GM19372 (cell line): ENCODE results near the gene BRCA1.
A peak's percentile ranks its signal among the peaks of the same experiment; 100 is the strongest.
"Not testable (repeated sequence)": the region's sequence is repeated elsewhere in the genome, so short reads cannot be mapped to it uniquely, and the experiment has no call there.

Source experiments
- ATAC-seq: cut with Tn5 transposase; IDR thresholded peaks from one replicate; pipeline ENCODE4 v1.9.1; 2021; ENCODE audit warnings: mild to moderate bottlenecking, low read depth, moderate library complexity; ENCODE audit not compliant: unreplicated experiment

BRCA1 gene

GRCh38 chr17:43125133-43125966 lies at the start of gene BRCA1:
TSS of gene BRCA1 (minus strand) at chr17:43125364. CDS start at chr17:43124096, 1,268 bp downstream.
- peak; percentile 99 for ATAC-seq

- no peak for ATAC-seq
Observed at GRCh38 chr17:43171586-43172487, 46.7 kb upstream of the BRCA1 start.

- ATAC-seq: peak; percentile 72
Observed at GRCh38 chr17:43170766-43171585, 45.8 kb upstream of the BRCA1 start, which contains the start of gene NBR1. TSS of gene NBR1 (plus strand) at chr17:43171214. CDS start at chr17:43175800, 4,586 bp downstream.

GRCh38 chr17:43170140-43170765 lies 45.1 kb upstream of the BRCA1 start:
- peak; percentile 60 for ATAC-seq

GRCh38 chr17:43169561-43170139 lies 44.5 kb upstream of the BRCA1 start:
- peak; percentile 25 for ATAC-seq

- not testable (repeated sequence) for ATAC-seq
Observed at GRCh38 chr17:43165971-43166370, 40.8 kb upstream of the BRCA1 start.

GRCh38 chr17:43159957-43160356 lies 34.8 kb upstream of the BRCA1 start:
- not testable (repeated sequence) for ATAC-seq

GRCh38 chr17:43159232-43159631 lies 34.1 kb upstream of the BRCA1 start:
- ATAC-seq: not testable (repeated sequence)

- ATAC-seq: no peak
Observed at GRCh38 chr17:43155666-43156065, 30.5 kb upstream of the BRCA1 start.

- ATAC-seq: not testable (repeated sequence)
Observed at GRCh38 chr17:43153197-43153835, 28.2 kb upstream of the BRCA1 start.

- no peak for ATAC-seq
Observed at GRCh38 chr17:43151880-43152456, 26.8 kb upstream of the BRCA1 start.

- ATAC-seq: no peak
Observed at GRCh38 chr17:43146649-43147048, 21.5 kb upstream of the BRCA1 start.

GRCh38 chr17:43143201-43143600 lies 18.0 kb upstream of the BRCA1 start:
- no peak for ATAC-seq

- no peak for ATAC-seq
Observed at GRCh38 chr17:43142153-43142552, 17.0 kb upstream of the BRCA1 start.

- no peak for ATAC-seq
Observed at GRCh38 chr17:43140396-43141332, 15.5 kb upstream of the BRCA1 start.

GRCh38 chr17:43138531-43138930 lies 13.4 kb upstream of the BRCA1 start:
- not testable (repeated sequence) for ATAC-seq

GRCh38 chr17:43136574-43136973 lies 11.4 kb upstream of the BRCA1 start:
- not testable (repeated sequence) for ATAC-seq

GRCh38 chr17:43135454-43135819 lies 10.3 kb upstream of the BRCA1 start:
- no peak for ATAC-seq
